Activated T-helper 17 cell treated with anti-CD3 and anti-CD28 coated beads, Interleukin-2, amount 50 U/mL, for 72 hours (primary cell): Measurements from ENCODE around the gene ITIH4. TPM values are rescaled to one million over a fixed set of nuclear protein-coding genes. Genes with fewer than 3 reads are reported as not detected.

Source experiments
- ATAC-seq: fragments of 150-1000 bp; cut with Tn5 transposase; replicated peaks from 2 replicates; pipeline ENCODE4 v1.10.0; 2021; ENCODE audit warnings: mild to moderate bottlenecking, moderate library complexity
- H3K27ac Mint-ChIP-seq: one replicate; pipeline ENCODE4 v1.8.0; 2022; ENCODE audit warnings: mixed read lengths
- H3K27me3 Mint-ChIP-seq: one replicate; pipeline ENCODE4 v1.8.0; 2022; ENCODE audit warnings: mixed read lengths
- H3K36me3 Mint-ChIP-seq: one replicate; pipeline ENCODE4 v1.8.0; 2022; ENCODE audit warnings: low read depth, mild to moderate bottlenecking, mixed read lengths
- H3K4me1 Mint-ChIP-seq: one replicate; pipeline ENCODE4 v1.8.0; 2022; ENCODE audit warnings: mixed read lengths
- H3K4me3 Mint-ChIP-seq: one replicate; pipeline ENCODE4 v1.8.0; 2022; ENCODE audit warnings: mild to moderate bottlenecking, mixed read lengths
- H3K9me3 Mint-ChIP-seq: one replicate; pipeline ENCODE4 v1.8.0; 2022; ENCODE audit warnings: mixed read lengths
- total RNA-seq, 2 donors: library from RNA; stranded (reverse); gene quantifications; one replicate each; pipeline ENCODE4 v1.2.3, GENCODE V29; 2022

Gene ITIH4
- total RNA-seq, 2 donors from 2014 or later, result 5.5 to 12.8 TPM

GRCh38 chr3:52833202-52833601, 2.7 kb upstream of the ITIH4 start:
- Mint-ChIP-seq H3K36me3 (no peaks in the 10 kb centered on the region), H3K4me3 (no peak overlapping the region), H3K4me1 (peaks cover 8% of the 10 kb centered on the region), H3K27ac (no peak overlapping the region), H3K9me3 (no peaks in the 10 kb centered on the region), H3K27me3 (no peaks in the 10 kb centered on the region)
- ATAC-seq, result no peak

GRCh38 chr3:52831500-52832301, 1.2 kb upstream of the ITIH4 start:
- ATAC-seq, result no peak
- H3K4me1 Mint-ChIP-seq, result no peaks in the 10 kb centered on the region
- H3K27me3 Mint-ChIP-seq, result no peaks in the 10 kb centered on the region
- no peak overlapping the region for H3K27ac Mint-ChIP-seq
- H3K36me3 Mint-ChIP-seq, result no peaks in the 10 kb centered on the region
- H3K4me3 Mint-ChIP-seq, result no peak overlapping the region
- H3K9me3 Mint-ChIP-seq, result no peaks in the 10 kb centered on the region

- H3K9me3 Mint-ChIP-seq, result no peaks in the 10 kb centered on the region
- no peak overlapping the region for H3K4me3 Mint-ChIP-seq
- no peak overlapping the region for H3K27ac Mint-ChIP-seq
- H3K27me3 Mint-ChIP-seq, result no peaks in the 10 kb centered on the region
- ATAC-seq, result no peak
- no peaks in the 10 kb centered on the region for H3K36me3 Mint-ChIP-seq
- H3K4me1 Mint-ChIP-seq, result no peaks in the 10 kb centered on the region
These were observed 487 bp downstream of the ITIH4 start for GRCh38 chr3:52829906-52830463.

- Mint-ChIP-seq H3K36me3 (no peaks in the 10 kb centered on the region), H3K27ac (no peak overlapping the region), H3K4me3 (no peak overlapping the region), H3K9me3 (no peaks in the 10 kb centered on the region), H3K27me3 (no peaks in the 10 kb centered on the region), H3K4me1 (no peaks in the 10 kb centered on the region)
- ATAC-seq, result no peak
These were observed 990 bp downstream of the ITIH4 start for GRCh38 chr3:52829482-52829881.

GRCh38 chr3:52827866-52828376, 2.6 kb downstream of the ITIH4 start:
- Mint-ChIP-seq H3K36me3 (no peaks in the 10 kb centered on the region), H3K27me3 (no peaks in the 10 kb centered on the region), H3K9me3 (no peaks in the 10 kb centered on the region), H3K4me3 (no peak overlapping the region), H3K27ac (no peak overlapping the region), H3K4me1 (no peaks in the 10 kb centered on the region)
- ATAC-seq, result no peak

GRCh38 chr3:52827441-52827840, 3.0 kb downstream of the ITIH4 start:
- Mint-ChIP-seq H3K36me3 (no peaks in the 10 kb centered on the region), H3K4me3 (no peak overlapping the region), H3K27me3 (no peaks in the 10 kb centered on the region), H3K27ac (no peak overlapping the region), H3K4me1 (no peaks in the 10 kb centered on the region), H3K9me3 (no peaks in the 10 kb centered on the region)
- no peak for ATAC-seq

GRCh38 chr3:52824037-52824436, 6.4 kb downstream of the ITIH4 start:
- Mint-ChIP-seq H3K36me3 (no peaks in the 10 kb centered on the region), H3K27me3 (no peaks in the 10 kb centered on the region), H3K4me1 (no peaks in the 10 kb centered on the region), H3K9me3 (no peaks in the 10 kb centered on the region), H3K4me3 (no peak overlapping the region), H3K27ac (no peak overlapping the region)
- ATAC-seq, result no peak

- Mint-ChIP-seq H3K4me1 (no peaks in the 10 kb centered on the region), H3K36me3 (no peaks in the 10 kb centered on the region), H3K4me3 (no peak overlapping the region), H3K9me3 (no peaks in the 10 kb centered on the region), H3K27me3 (no peaks in the 10 kb centered on the region), H3K27ac (no peak overlapping the region)
- ATAC-seq, result no peak
These were observed 8.1 kb downstream of the ITIH4 start for GRCh38 chr3:52822363-52822762.

- Mint-ChIP-seq H3K36me3 (no peaks in the 10 kb centered on the region), H3K27me3 (no peaks in the 10 kb centered on the region), H3K4me1 (no peaks in the 10 kb centered on the region), H3K9me3 (no peaks in the 10 kb centered on the region), H3K27ac (no peak overlapping the region), H3K4me3 (no peak overlapping the region)
- peak; percentile 57 for ATAC-seq
These were observed 9.7 kb downstream of the ITIH4 start for GRCh38 chr3:52820736-52821135.

- Mint-ChIP-seq H3K27me3 (no peaks in the 10 kb centered on the region), H3K9me3 (no peaks in the 10 kb centered on the region), H3K4me1 (no peaks in the 10 kb centered on the region), H3K36me3 (no peaks in the 10 kb centered on the region), H3K4me3 (no peak overlapping the region), H3K27ac (no peak overlapping the region)
- ATAC-seq, result no peak
These were observed 10.5 kb downstream of the ITIH4 start for GRCh38 chr3:52819936-52820335.

GRCh38 chr3:52817860-52818259, 12.6 kb downstream of the ITIH4 start:
- Mint-ChIP-seq H3K27ac (no peak overlapping the region), H3K36me3 (no peaks in the 10 kb centered on the region), H3K4me1 (no peaks in the 10 kb centered on the region), H3K4me3 (no peak overlapping the region), H3K9me3 (no peaks in the 10 kb centered on the region), H3K27me3 (no peaks in the 10 kb centered on the region)
- ATAC-seq, result no peak

- Mint-ChIP-seq H3K27me3 (no peaks in the 10 kb centered on the region), H3K27ac (no peak overlapping the region), H3K4me1 (no peaks in the 10 kb centered on the region), H3K4me3 (no peak overlapping the region), H3K9me3 (no peaks in the 10 kb centered on the region), H3K36me3 (no peaks in the 10 kb centered on the region)
- no peak for ATAC-seq
These were observed 13.3 kb downstream of the ITIH4 start for GRCh38 chr3:52817221-52817620.

GRCh38 chr3:52816654-52817053, 13.8 kb downstream of the ITIH4 start:
- no peaks in the 10 kb centered on the region for H3K36me3 Mint-ChIP-seq
- no peaks in the 10 kb centered on the region for H3K27me3 Mint-ChIP-seq
- no peaks in the 10 kb centered on the region for H3K9me3 Mint-ChIP-seq
- no peak for ATAC-seq
- no peaks in the 10 kb centered on the region for H3K4me1 Mint-ChIP-seq
- H3K27ac Mint-ChIP-seq, result no peak overlapping the region
- no peak overlapping the region for H3K4me3 Mint-ChIP-seq

GRCh38 chr3:52816199-52816598, 14.3 kb downstream of the ITIH4 start:
- H3K9me3 Mint-ChIP-seq, result no peaks in the 10 kb centered on the region
- no peak for ATAC-seq

GRCh38 chr3:52813810-52814209, 16.7 kb downstream of the ITIH4 start:
- H3K27me3 Mint-ChIP-seq, result no peaks in the 10 kb centered on the region
- no peaks in the 10 kb centered on the region for H3K4me1 Mint-ChIP-seq
- no peak for ATAC-seq
- H3K27ac Mint-ChIP-seq, result no peak overlapping the region
- no peaks in the 10 kb centered on the region for H3K36me3 Mint-ChIP-seq
- H3K4me3 Mint-ChIP-seq, result no peak overlapping the region
- no peaks in the 10 kb centered on the region for H3K9me3 Mint-ChIP-seq

More at GRCh38 chr3:52816199-52816598, 14.3 kb downstream of the ITIH4 start:
- peak overlapping the region; percentile 30 for H3K27ac Mint-ChIP-seq
- H3K36me3 Mint-ChIP-seq, result no peaks in the 10 kb centered on the region
- no peaks in the 10 kb centered on the region for H3K27me3 Mint-ChIP-seq
- no peak overlapping the region for H3K4me3 Mint-ChIP-seq
- no peaks in the 10 kb centered on the region for H3K4me1 Mint-ChIP-seq
